GM12891 (cell line): ENCODE results near the gene UQCR10.
A peak's percentile ranks its signal among the peaks of the same experiment; 100 is the strongest.
"Not testable (repeated sequence)": the region's sequence is repeated elsewhere in the genome, so short reads cannot be mapped to it uniquely, and the experiment has no call there.

ENCODE experiments used
- DNase-seq: peaks from one replicate; pipeline ENCODE4 v3.0.0; 2011; ENCODE audit warnings: low spot score; ENCODE audit not compliant: insufficient read length
- FAIRE-seq: peaks from 2 replicates; lab custom pipeline; 2011; peaks lifted over from hg19 to GRCh38; lab: Jason Lieb, UNC
- PAX5 ChIP-seq: IDR thresholded peaks from 2 replicates; pipeline ENCODE4 v1.6.1; 2011; ENCODE audit warnings: low read length, moderate library complexity, mild to moderate bottlenecking; ENCODE audit not compliant: insufficient read depth, severe bottlenecking
- POLR2A ChIP-seq: IDR thresholded peaks from 2 replicates; pipeline ENCODE4 v1.6.1; 2011; ENCODE audit warnings: low read depth, low read length, control low read depth
- POLR2AphosphoS5 ChIP-seq: IDR thresholded peaks from 2 replicates; pipeline ENCODE4 v1.6.1; 2011; ENCODE audit warnings: low read depth, low read length, control low read depth
- POU2F2 ChIP-seq: IDR thresholded peaks from 2 replicates; pipeline ENCODE4 v1.6.1; 2011; ENCODE audit warnings: low read depth, mild to moderate bottlenecking, control low read depth, low read length, moderate library complexity
- SPI1 ChIP-seq: IDR thresholded peaks from 2 replicates; pipeline ENCODE4 v1.6.1; 2011; ENCODE audit warnings: low read depth, low read length, control low read depth
- TAF1 ChIP-seq: IDR thresholded peaks from 2 replicates; pipeline ENCODE4 v1.6.1; 2011; ENCODE audit warnings: low read depth, low read length, control low read depth

Gene UQCR10

GRCh38 chr22:29748248-29748893, 18.8 kb upstream of the UQCR10 start:
- FAIRE-seq (no peak), DNase-seq (no peak)
- no peak for TF ChIP-seq POLR2A

- TF ChIP-seq POLR2A (no peak), PAX5 (no peak)
- DNase-seq (no peak), FAIRE-seq (no peak)
Observed at GRCh38 chr22:29750029-29750428, 17.1 kb upstream of the UQCR10 start.

- DNase-seq (no peak), FAIRE-seq (peak; percentile 38)
- no peak for TF ChIP-seq POLR2AphosphoS5
- TF ChIP-seq PAX5 = no peak
- no peak for TF ChIP-seq POU2F2
- no peak for TF ChIP-seq TAF1
- no peak for TF ChIP-seq POLR2A
- peak; percentile 16; the same call in 1 of the 2 replicates for TF ChIP-seq SPI1
Observed at GRCh38 chr22:29750559-29751538, 16.3 kb upstream of the UQCR10 start.

GRCh38 chr22:29751669-29752068, 15.5 kb upstream of the UQCR10 start:
- TF ChIP-seq POLR2AphosphoS5 = no peak
- TF ChIP-seq SPI1 = no peak
- TF ChIP-seq POLR2A = no peak
- TF ChIP-seq PAX5 = no peak
- TF ChIP-seq POU2F2 = no peak
- no peak for TF ChIP-seq TAF1
- DNase-seq (no peak), FAIRE-seq (no peak)

GRCh38 chr22:29753808-29754657, 13.1 kb upstream of the UQCR10 start:
- TF ChIP-seq PAX5 (no peak), POU2F2 (no peak), POLR2AphosphoS5 (no peak), POLR2A (no peak), TAF1 (no peak), SPI1 (no peak)
- DNase-seq = no peak
- no peak for FAIRE-seq

GRCh38 chr22:29754658-29755395, 12.3 kb upstream of the UQCR10 start:
- FAIRE-seq, DNase-seq: not testable (repeated sequence)

GRCh38 chr22:29755889-29756288, 11.3 kb upstream of the UQCR10 start:
- no peak for DNase-seq
- no peak for TF ChIP-seq POLR2AphosphoS5
- no peak for TF ChIP-seq POU2F2
- no peak for TF ChIP-seq TAF1
- no peak for TF ChIP-seq PAX5
- TF ChIP-seq SPI1 = no peak
- no peak for FAIRE-seq

- TF ChIP-seq POLR2A (no peak), POLR2AphosphoS5 (no peak), POU2F2 (no peak), PAX5 (no peak), SPI1 (no peak), TAF1 (no peak)
- DNase-seq (no peak), FAIRE-seq (no peak)
Observed at GRCh38 chr22:29756341-29756740, 10.8 kb upstream of the UQCR10 start.

- TF ChIP-seq TAF1 = no peak
- TF ChIP-seq POU2F2 = no peak
- no peak for TF ChIP-seq PAX5
- TF ChIP-seq POLR2A = no peak
- TF ChIP-seq SPI1 = no peak
- TF ChIP-seq POLR2AphosphoS5 = no peak
- FAIRE-seq = no peak
- DNase-seq = no peak
Observed at GRCh38 chr22:29757096-29757495, 10.1 kb upstream of the UQCR10 start.
